ENCODE data around the gene CPNE5.

GRCh38 chr6:36808634-36809033 is 30.6 kb downstream of the CPNE5 start:
- TF ChIP-seq CTCF (IDR thresholded peaks at IDR 0.05), result no peak
- no peak for TF ChIP-seq POLR2A (IDR thresholded peaks at IDR 0.05)

Data from stomach (tissue), 4 donors.